Measurements from ENCODE around the gene AUTS2.

The AUTS2 gene

DNA sequence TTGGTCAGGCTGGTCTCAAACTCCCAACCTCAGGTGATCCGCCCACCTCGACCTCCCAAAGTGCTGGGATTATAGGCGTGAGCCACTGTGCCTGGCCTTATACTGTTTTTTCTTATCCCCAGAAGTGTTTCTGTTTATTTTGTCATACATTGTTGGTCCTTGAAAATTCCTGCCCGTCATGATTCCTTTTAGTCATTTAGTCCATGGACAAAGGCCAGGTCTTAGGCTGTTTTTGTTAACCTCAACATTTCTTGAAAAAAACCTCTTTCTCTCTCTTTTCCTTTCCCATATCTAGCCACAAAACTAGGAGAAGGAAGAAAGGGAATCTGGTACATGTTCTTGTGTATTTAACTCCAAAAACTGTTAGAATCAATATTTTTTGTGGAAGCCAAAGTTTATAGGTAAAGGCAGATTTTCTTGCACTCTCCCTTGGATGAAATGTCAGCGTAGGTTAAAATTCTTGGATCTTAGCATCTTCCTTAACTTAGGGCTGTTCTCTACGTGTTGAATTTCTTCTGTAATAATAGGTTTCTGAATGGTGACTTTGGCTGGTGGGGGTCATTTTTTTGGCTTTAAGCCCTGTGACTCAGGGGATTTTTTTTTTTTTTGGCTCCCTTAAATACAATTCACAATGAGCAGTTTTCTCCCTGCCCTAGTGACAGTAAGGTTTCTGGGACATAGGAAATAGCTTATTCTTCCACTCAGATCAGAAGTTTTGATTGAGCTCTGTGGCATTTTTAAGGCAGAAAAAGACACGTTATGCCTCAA, 500.8 kb downstream of the AUTS2 start:
- DNase-seq: no peak

DNA sequence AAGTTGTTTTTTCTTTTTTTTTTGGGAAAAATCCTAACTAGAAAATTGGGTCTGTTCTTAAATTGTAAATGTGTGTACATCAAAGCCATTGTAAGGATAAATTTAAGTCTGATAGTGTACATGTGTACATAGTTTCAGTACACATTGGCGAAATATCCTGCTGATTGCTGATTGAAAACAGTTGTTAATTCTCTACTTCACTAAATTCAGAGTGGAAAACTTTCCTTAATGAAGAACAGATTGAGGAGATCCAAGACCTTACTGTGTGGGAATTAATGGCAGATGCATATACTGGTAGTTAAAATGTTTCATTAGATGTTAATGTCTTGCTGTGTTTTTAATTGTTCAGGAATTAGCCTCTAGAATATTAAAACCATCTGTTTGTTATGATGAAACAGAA, 506.0 kb downstream of the AUTS2 start:
- no peak for DNase-seq

DNA sequence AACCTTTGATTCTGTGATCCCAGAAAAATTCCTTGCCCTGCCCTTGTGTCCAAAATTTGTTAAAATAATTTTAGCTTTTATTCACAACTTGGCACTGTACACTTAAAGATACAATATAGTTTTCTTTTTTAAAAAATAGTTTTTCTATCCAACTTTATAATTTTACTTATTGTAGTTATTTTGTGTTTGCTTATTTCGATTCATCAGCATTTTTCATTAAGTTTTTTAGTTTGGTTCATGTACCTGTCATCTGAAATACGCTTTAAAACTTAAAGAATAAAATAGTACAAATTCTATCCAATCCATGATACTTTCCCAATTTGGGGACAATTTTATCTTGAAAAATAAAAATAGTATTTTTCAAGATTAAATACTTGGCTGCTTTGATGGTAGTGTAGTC, 514.8 kb downstream of the AUTS2 start:
- no peak for DNase-seq

DNA sequence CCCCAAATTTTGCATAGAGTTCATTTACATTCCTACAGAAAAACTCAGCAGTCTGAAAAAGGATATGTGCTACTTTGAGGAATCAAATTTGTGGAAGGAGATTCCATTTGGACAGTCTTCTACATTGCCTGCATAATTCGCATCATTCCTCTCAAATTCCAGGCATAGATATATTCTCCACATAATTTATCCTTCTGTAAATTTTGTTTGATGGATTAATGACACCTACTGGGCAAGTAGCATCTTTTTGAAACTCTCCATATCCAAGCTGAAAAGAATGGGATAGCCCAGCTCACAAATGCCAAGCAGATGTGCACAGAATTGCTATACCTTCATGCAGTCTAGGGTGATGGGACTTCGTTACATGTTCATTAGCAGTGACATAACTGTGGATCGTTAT, 515.3 kb downstream of the AUTS2 start:
- DNase-seq: no peak

DNA sequence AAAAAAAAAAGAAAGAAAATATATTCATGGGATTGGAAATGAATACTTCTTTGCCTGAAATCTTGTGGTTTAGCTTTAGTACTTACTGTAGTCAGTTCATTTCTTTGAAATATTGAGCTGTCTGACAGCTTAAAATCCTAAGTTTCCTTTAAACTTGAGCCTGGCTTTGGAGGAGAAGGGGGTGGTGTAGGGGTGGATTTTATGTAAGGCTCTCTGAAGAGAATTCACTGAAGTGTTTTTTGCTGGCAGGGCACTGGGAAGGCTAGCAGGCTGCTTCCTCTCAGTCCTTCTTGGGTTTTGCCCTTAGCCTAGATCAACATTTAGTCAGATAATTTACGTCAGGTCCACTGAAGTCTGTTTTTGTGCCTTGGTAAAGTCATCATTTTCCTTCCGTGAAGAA, 516.5 kb downstream of the AUTS2 start:
- DNase-seq: no peak

DNA sequence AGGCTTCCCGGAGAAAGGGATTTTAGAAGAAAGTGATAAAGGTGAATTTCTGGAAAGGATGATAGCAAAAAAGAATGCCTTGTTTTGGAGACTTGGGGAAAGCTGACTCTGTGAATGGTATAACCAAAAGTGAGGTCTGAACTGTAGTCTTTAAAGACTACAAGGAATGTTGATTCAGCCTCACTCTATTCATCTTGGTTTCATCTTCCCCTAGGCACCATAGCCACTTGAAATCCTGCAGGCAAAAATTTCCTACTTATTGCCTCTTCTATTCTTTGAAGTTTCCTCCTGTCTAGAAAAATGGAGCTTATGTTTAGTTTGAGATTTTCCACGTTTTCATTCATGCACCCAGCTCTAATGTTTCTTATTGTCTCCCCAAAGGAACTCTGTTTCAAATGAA, 518.0 kb downstream of the AUTS2 start:
- no peak for DNase-seq

DNA sequence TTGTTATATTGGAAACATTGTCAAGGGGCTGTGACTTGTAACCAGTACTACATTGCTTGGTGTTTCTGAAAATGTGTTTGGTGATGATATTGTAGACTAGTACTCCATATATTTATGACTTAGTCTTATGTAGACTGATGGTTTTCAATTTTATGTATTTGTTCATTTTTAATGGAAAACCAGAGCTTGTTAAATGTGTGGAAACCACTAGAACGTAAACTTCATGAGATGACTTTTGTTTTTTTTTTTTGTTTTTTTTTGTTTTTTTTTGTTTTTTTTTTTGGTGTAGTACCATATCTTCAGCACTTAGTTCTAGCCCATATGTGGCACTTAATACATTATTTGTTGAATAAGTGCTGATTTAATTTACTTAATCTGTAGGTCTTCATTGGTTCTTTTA, 518.6 kb downstream of the AUTS2 start:
- no peak for DNase-seq

DNA sequence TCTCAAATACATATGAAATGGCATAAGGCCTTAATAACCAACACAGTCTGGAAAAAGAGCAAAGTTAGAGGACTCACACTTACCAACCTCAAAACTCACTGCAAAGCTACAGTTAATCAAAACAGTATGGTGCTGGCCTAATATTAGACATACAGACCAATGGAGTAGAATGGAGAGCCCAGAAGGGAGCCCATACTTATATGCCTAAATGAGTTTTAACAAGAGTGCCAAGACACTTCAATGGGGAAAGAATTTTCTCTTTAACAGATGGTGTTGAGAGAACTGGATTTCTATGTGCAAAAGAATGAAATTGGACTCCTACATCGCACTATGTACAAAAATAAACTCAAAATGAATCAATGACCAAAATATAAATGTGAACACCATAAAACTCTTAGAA, 522.6 kb downstream of the AUTS2 start:
- DNase-seq: no peak

DNA sequence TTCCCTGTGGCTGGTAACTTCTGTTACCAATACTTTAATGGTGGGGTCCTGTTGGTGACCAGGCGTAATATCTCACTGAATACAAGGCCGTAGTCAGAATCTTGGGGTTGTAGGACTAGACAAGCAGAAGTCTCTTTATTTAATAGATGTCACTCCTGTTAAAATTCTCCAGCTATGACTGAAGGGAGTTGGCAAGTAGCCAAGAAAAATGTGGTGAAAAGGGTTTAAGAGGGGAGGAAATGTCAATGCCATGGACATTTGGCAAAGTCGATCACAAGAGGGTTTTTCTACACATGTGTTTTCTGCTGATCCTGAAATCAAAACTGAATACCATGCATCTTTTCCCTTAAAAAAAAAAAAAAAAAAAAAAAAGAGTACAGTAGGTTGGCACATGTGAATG, 533.5 kb downstream of the AUTS2 start:
- DNase-seq: no peak

DNA sequence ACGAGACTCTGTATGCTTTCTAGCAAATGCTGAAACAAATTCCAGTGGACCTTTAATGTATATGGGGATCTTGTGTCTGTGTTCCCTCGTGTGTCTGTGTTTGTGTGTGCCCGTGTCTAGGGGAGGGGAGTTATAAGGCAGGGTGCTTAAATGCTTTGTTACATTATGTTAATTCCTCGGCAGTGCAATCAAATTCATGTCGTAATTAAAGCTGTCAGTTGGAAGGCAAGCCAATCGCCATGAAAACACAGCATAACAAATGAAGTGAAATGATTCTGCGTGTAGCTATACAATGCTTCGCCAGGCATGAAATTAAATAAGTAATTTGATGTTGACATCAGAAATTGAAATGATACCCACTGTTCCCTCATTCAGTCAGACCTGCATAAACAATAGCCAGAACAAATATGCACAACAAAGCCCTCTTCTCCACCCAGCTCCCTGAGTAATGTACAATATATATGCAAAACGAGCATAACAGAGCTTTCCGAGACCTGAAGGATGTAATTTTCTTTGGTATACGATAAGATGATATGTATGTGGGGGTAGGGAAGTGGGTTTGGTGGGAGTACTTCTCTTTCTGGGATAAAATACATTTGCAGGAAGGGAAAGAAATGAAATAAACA, 534.1 kb downstream of the AUTS2 start:
- DNase-seq: no peak

DNA sequence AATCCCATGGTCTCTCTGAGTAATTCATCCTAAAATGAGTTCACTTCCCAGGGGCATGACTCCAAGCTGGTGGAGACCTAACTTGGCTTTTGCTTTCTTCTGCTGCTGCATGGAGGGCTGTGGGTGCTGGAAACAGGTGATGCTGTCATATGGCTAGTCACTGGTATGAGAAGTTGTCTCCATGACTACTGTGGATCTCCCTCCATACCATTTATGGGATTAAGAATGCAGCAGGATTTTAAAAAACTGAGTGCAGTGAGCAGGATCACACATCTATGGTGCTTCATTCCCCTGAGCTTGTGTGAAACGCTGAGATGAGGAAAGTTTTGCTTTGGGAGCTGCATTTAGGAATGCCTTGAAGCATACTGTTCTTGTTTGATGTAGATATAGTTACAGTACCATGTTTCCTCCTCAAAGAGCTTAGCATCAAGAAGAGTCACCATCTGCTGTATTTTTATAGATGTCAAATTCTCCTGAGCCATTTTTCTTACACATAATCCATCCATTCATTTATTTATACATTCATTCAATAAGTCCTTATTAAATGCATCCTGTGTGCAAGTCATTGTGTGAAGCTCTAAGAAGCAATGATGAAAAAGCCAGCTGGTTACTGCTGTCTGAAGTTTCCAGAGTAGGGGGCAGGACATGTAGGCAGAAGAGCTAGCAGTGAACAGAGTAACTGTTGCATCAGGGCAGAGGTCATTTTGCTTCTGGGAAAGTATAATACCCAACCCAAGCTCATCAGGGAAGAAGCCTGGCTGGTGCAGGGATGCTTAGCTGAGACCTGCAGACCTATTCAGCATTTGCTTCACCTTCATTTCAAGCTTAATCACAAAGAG, 534.8 kb downstream of the AUTS2 start:
- DNase-seq: no peak

DNA sequence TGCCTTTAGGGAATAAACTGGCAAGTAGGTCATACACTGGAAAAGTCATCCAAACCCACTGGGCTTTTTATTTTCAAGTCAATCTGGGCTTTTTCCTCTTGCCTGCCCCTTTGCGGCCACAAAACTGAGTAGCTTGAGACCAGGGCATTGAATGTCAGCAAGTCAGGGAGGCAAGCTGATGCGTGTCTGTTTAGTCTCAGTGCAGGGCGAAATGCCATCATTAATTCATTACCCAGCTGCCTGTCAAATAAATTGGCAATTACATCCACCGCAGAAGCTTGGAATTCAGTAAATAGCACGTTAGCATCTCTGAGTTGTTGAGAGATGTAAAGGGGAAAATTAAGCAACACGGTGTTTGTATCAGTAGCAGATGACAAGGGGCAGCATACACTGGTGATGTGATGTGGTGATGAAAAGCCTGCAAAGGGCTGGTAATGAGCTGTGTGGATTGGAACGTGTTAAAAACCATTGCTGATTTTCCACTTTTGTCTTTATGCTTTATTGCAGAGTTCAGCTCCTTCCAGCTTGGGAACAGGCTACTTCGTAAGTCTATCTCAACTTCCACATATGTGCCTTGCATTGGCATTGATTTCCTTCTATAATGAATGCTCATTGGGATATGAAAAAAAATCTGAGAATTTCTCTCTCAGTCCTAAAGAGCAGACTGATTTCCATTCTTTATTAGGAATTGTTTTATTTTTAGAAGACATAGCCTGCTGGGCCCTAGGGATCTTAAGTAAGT, 535.9 kb downstream of the AUTS2 start:
- no peak for DNase-seq

DNA sequence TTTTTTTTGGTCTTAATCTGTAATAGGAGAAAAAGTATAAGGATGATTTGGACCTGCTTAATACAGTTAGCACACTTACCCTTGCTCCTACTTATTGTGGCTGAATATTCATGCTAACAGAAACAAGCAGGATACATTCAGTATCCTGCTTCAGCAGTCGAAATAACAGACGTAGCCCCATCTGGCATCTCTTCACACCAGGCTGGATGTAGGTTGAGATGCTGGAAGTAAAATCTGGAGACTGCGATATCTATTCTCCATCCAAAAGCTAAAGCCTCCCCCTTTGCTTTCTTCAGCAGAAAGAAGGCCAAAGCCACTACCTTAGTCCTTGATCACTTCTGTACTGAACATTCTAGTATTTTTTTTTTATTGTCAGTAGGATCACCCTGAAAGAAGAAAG, 537.4 kb downstream of the AUTS2 start:
- DNase-seq: no peak

DNA sequence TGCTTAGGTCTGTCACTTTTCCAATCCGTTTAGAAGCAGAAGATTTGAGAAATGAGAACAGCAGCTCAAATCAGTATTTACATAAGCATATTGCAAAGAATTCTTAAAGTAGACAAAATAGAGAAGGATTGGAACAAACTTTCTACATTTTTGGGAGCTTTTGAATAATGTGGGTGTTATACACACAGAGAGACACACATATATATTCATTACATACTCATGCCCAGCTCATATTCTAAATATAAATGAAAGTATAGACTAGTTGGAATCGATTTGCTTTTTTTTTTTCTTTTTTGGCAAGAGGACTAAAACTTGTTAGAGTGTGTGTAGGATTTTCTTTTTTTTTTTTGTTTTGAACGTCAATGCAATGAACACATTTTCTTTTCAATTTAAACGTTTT, 538.9 kb downstream of the AUTS2 start:
- DNase-seq: no peak

DNA sequence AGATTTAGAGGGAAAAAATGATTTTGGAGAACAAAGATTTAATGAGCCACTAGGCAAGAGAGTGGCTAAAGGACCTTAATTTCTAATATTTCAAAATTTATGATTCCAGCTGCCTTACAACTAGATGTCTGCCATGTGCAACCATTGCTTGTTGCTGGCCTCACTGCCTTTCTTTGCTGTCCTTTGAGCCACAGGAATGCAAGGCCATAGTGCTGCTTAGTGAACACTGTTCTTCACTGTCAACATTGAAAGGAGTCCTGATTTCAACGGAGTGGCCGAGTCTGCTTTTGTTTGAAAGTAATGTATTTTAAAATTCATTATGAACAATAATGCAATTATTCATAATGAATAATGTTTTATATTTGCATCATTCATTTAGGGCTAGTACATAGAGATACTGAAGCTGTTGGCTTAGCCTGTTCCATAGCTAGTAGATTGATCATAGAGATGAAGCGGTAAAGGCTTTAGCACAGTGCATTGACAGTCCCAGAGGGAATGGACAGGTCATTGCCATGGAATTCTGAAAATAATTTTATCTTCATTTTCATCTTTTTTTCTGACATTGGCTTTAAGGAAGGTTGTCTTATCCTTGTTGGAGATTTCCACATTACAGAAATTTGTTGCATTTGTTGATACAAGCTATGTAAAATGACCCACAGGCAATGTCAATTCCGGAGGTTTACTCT, 544.1 kb downstream of the AUTS2 start:
- DNase-seq: no peak

DNA sequence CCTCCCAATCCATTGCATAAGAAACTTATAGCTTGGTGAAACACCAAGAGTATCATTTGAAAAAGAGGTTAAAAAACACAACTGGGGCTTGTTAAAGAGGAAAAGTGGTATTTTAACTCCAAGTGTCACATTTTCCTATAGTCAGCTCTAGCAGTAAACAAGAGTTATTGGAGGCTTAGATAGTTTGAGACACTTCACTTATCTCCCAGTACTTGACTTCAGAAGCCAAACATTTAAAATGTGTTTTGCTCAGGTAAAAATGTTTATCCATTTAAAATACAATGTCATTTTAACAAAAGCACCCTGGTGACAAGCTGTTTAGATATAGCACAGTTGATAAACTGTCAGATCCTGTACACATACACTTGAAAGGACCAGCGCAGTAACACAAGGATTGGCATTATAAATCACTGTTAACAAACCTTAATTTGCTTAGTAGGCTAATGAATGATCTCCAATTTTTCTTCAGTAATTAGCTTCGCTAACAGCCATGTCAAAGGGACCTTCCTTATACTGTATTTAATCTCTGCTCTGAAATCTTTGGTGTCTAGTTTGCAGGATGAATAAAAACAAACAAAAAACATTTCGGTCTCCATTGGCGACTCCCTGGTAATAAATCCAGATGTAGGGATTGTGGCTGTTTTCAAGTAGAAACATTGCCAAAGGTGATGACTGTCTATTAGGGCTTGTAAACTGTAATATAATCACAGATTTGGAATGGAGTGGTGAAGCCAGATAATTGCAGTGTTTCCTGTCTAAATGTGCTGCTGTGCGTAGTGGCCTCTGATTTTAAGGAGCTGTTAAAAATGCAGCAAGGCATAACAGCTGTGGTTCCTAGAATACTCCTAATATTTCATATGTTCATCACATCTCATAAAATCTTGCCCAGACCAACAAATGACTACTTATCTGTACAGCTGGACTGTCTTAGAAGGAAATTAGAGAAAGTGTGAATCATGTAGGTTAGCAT, 545.1 kb downstream of the AUTS2 start:
- no peak for DNase-seq

DNA sequence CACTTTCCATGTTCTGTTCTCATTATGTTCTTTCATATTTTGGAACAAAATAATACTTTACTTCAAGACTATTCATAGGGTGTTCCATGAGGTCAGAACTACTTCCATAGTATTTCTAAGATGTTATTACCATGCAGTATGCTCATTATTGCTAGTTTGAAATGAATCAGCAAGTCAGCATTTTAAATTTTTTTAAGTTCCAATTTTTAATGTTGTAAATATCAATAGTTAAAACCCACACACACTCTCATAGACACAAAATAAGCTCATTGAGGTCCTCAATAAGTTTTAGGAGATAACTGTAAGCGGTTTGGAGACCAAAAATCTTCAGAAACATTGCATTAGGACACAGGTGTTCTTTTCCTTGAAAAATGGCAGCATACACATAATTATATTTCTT, 550.7 kb downstream of the AUTS2 start:
- no peak for DNase-seq

DNA sequence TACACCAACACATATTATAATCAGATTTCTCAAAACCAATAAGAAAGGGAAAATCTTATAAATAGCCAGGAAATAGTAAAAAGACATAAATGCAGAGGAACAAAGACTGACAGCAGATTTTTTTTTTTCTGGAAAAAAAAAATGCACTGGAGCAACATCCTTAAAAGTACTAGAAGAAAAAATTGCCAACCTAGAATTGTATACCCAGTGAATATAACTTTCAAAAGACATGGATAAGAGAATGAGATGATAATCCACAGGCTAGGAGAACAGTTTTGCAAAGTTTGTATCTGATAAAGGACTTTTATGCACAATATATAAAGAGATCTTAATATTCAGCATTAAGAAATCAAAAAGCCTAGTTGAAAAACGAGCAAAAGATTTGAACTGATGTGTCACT, 554.0 kb downstream of the AUTS2 start:
- DNase-seq: no peak

DNA sequence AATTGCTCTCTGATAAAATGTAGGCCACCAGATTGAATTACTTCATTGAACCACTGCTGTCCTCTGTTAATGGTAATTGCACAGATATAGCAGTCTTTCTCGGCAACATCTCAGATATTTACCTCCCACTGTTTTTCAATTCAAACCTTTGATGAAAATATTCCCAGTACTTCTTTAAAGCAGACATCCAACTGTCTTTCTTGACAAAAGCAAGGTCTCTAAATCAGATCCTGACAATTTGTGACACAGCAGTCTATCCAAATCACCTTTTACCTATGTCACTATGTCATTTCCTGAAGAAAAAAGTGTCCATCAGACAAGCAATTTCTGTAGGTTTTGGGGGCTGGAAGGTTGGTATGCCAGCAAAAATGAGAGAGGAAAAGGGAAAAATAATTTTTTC, 555.7 kb downstream of the AUTS2 start:
- no peak for DNase-seq

DNA sequence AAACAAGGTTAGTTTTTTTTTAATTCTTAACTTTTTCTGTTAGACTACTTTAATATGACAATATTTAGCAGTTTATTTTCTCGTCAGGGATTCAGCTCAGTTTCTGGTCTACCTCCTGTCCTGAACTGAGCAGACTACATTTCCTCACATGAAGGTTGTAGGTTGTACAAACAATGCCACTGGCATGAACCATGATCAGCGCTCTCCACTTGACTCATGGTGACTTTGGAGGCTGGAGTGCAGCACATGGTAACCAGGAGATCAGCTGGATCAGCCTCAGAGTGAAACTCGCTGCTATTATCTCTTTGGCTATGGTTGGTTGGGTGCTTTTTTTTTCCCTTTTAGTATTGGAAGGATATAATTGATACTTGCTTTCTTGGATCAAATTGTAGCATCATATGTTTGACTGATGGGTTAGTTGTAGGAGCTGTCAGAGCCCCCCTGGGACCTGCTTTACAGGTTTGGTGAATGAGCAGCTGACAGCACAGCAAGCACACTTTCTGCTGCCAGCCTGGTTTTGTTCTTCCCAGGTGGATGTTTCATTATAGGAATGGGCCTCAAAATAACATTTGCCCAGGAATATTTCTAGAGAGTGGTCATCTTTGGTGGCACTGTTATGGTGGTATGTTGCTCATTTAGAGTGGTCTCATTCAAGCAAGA, 556.4 kb downstream of the AUTS2 start:
- no peak for DNase-seq

DNA sequence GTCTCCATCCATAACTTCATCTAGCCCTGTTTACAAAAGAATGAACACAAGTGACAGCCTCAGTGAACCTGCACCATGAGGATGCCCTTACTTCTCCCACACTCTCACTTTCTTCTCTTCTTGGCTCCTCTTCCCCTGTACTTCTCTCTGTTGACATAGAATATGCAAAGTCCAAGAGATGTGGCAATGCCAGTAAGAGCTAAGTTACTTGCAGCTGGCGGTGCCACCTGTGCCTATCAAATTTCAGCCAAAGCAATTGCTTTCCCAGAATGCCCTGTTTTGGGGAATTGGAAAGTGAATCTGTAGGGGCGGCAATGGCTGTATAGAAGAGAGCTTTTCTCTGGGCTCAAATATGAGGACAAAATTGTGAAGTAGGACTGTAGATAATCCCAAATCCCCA, 557.8 kb downstream of the AUTS2 start:
- no peak for DNase-seq
